Rectal smooth muscle tissue (tissue), 1 donor: ENCODE data around the gene GTF2H2.
"Not testable (repeated sequence)": the region's sequence is repeated elsewhere in the genome, so short reads cannot be mapped to it uniquely, and the experiment has no call there.

Experiments
- H3K27ac ChIP-seq: one replicate; pipeline ENCODE4 v1.7.0; 2013; ENCODE audit warnings: low read depth, low read length, inconsistent platforms
- H3K27me3 ChIP-seq: one replicate; pipeline ENCODE4 v1.7.0; 2013; ENCODE audit warnings: low read length; ENCODE audit not compliant: control insufficient read depth, insufficient read depth
- H3K36me3 ChIP-seq: one replicate; pipeline ENCODE4 v1.7.0; 2013; ENCODE audit warnings: low read length; ENCODE audit not compliant: control insufficient read depth, insufficient read depth
- H3K4me1 ChIP-seq: one replicate; pipeline ENCODE4 v1.7.0; 2013; ENCODE audit warnings: low read length; ENCODE audit not compliant: control insufficient read depth, insufficient read depth
- H3K4me3 ChIP-seq: one replicate; pipeline ENCODE4 v1.7.0; 2013; ENCODE audit warnings: low read length
- H3K9ac ChIP-seq: one replicate; pipeline ENCODE4 v1.7.0; 2013; ENCODE audit warnings: low read length

GTF2H2 gene

DNA sequence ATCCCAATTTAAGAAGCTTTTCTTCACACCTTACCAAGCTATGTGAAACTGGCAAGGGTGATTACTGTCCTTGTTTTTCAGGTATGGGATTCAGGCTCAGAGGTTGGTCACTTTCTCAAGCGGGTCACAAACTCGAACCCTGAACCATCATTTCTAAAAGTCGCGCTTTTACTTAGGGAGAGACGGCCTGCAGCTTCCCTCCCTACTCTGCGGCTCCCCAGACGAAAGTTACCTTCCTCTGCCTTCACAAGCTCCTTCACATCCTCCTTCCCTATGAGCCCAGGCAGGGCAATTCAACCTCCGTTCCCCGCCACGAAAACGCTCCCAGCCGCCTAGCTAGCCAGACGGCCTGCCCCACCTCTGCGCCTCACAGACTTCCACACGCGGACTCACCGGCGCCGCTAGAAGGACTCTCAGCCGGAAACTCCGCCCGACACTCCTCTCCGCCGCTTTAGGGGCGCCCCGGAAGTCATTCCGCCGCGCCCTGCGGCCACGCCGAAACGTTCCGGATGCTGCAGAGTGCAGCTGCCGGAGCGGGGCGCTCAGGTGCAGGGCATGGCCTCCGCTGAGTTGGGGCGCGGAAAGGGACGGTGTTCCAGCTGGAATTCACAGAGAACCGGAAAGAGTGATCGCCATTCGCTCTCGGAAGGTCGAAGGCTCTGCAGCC lies at the start of gene GTF2H2:
TSS of gene GTF2H2 (minus strand) at position 415 of the 667 bp plus-strand sequence. CDS start 4,913 bp downstream, outside the sequence.
- H3K27ac ChIP-seq, H3K36me3 ChIP-seq, H3K27me3 ChIP-seq, H3K4me3 ChIP-seq, H3K4me1 ChIP-seq, H3K9ac ChIP-seq: not testable (repeated sequence)

GRCh38 chr5:71109730-71110275 lies 42.3 kb upstream of the GTF2H2 start:
- not testable (repeated sequence) for H3K4me3 ChIP-seq, H3K9ac ChIP-seq, H3K36me3 ChIP-seq, H3K27ac ChIP-seq, H3K27me3 ChIP-seq, H3K4me1 ChIP-seq

DNA sequence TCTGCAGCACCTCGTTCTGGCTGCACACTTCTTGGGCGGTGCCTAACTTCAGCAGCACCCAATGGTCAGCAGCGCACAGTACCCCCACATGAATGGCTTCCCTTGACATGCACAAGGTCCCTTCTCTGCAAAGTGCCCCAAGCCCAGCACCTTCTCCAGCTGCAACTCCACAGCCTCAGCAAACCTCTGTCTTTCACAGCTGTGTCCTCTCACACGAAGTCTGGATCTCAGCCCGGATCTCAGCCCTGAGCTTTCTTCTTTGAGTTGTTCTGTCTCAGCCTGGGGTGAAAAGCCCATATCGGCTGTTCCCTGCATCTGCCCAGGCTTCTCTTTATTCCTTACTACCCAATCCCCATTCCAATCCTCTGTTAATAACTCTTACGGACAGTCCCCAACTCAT lies 32.5 kb upstream of the GTF2H2 start:
- not testable (repeated sequence) for H3K36me3 ChIP-seq, H3K27me3 ChIP-seq, H3K4me3 ChIP-seq, H3K9ac ChIP-seq, H3K27ac ChIP-seq, H3K4me1 ChIP-seq

GRCh38 chr5:71097930-71098203 lies 30.4 kb upstream of the GTF2H2 start:
- H3K36me3 ChIP-seq, H3K27ac ChIP-seq, H3K4me1 ChIP-seq, H3K9ac ChIP-seq, H3K27me3 ChIP-seq, H3K4me3 ChIP-seq: not testable (repeated sequence)

DNA sequence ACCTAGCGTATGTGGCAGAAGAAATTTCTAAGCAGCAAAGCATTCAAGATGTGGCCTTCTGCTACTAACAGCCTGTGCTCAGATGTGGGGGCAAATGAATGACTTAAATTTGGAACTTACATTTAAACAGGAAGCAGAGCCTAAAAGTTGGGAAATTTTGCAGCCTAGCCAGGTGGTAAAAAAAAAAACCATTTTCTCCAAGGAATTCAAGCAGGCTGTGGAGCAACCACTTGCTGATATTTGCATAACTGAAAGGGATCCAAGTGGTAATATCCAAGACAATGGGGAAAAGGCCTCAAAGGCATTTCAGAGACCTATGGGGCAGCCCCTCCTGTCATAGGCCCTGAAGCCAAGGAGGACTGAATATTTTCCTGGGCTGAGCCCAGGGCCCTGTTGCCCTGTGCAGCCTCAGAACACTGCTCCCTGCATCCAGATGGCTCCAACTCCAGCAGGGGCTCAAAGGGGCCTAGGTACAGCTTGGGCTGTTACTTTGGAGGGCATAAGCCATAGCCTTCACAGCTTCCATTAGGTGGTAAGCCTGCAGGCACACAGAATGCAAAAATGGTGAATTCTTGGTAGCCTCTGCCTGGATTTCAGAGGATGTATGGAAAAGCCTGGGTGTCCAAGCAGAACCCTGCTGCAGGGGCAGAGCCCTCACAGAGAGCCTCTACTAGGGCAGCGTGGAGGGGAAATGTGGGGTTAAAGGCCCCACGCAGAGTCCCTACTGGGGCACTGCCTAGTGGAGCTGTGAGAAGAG lies 29.9 kb upstream of the GTF2H2 start:
- H3K4me1 ChIP-seq, H3K27ac ChIP-seq, H3K27me3 ChIP-seq, H3K9ac ChIP-seq, H3K36me3 ChIP-seq, H3K4me3 ChIP-seq: not testable (repeated sequence)

DNA sequence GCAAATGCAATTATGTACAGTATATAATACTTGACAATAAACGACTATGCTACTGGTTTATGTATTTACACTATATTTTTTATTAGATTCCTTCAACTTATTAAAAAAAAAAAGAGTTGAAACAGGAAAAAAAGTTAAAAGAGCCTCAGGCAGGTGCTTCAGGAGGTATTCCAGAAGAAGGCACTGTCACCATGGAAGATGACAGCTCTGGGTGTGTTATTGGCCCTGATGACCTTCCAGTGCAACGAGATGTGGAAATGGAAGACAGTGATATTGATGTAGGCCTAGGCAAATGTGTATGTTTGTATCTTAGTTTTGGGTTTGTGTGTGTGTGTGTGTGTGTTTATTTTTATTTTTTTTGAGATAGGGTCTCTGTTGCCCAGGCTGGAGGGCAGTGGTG lies 22.3 kb upstream of the GTF2H2 start:
- H3K4me3 ChIP-seq, H3K27me3 ChIP-seq, H3K9ac ChIP-seq, H3K4me1 ChIP-seq, H3K27ac ChIP-seq, H3K36me3 ChIP-seq: not testable (repeated sequence)

GRCh38 chr5:71088754-71089153 lies 21.3 kb upstream of the GTF2H2 start:
- not testable (repeated sequence) for H3K4me1 ChIP-seq, H3K4me3 ChIP-seq, H3K36me3 ChIP-seq, H3K9ac ChIP-seq, H3K27ac ChIP-seq, H3K27me3 ChIP-seq

DNA sequence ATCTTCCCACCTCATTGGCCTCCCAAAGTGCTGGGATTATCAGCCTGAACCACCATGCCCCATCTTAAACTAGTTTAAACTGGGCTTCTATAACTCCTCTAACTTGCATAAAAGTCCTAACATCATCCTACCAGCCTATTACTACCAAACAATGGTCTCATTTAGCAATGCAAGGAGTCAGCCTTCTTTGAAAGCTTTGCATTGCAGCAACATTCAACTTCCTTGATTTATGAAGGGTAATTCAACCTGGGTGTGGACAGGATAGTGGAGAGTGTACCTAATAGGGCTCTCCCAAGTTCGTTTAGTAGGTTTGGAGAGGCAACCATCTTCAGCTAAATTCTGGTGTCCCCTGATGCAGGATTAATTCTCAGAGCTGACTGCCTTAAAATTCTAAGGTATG lies 18.7 kb upstream of the GTF2H2 start:
- H3K27ac ChIP-seq, H3K36me3 ChIP-seq, H3K9ac ChIP-seq, H3K27me3 ChIP-seq, H3K4me3 ChIP-seq, H3K4me1 ChIP-seq: not testable (repeated sequence)

GRCh38 chr5:71084280-71085063 lies 17.0 kb upstream of the GTF2H2 start:
- H3K9ac ChIP-seq, H3K4me3 ChIP-seq, H3K27me3 ChIP-seq, H3K4me1 ChIP-seq, H3K27ac ChIP-seq, H3K36me3 ChIP-seq: not testable (repeated sequence)

DNA sequence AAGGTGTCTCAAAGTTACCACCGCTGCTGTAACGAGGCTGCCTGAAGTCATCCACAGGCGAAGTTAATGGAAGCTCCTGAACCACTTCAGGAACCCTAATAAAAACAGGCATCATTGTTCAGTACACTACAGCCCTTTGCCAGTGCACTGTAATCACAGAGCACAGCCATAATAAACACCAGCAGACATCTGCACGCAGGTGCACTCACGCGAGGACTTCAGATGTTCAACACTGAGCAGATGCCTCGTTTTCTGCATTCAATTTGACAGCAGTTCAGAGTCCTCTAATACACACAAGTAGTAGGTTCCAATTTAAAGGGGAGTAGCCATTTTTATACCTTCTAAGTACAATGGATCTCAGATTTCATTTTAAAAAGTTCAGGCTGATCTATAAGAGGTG lies 15.4 kb upstream of the GTF2H2 start:
- H3K4me1 ChIP-seq, H3K36me3 ChIP-seq, H3K4me3 ChIP-seq, H3K27ac ChIP-seq, H3K27me3 ChIP-seq, H3K9ac ChIP-seq: not testable (repeated sequence)

DNA sequence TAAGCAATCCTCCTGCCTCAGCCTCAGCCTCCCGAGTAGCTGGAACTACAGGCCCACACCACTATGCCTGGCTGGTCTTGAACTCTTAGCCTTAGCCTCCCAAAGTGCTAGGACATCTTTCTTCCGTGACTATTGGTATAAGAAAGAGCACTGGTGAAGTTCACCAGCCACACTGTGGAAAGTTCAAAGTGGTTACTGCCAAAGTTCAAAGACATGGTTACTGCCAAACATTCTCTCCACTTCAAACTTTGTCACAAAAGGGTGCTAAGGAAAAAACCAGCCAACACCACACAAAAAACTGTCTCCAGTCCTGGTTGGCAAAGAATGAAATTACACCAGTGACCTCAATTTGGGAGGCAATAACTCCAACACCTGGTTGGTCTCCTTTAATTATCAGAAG lies 14.9 kb upstream of the GTF2H2 start:
- H3K9ac ChIP-seq, H3K36me3 ChIP-seq, H3K27me3 ChIP-seq, H3K27ac ChIP-seq, H3K4me3 ChIP-seq, H3K4me1 ChIP-seq: not testable (repeated sequence)

GRCh38 chr5:71061322-71061721 lies 6.2 kb downstream of the GTF2H2 start:
- not testable (repeated sequence) for H3K9ac ChIP-seq, H3K36me3 ChIP-seq, H3K4me3 ChIP-seq, H3K4me1 ChIP-seq, H3K27me3 ChIP-seq, H3K27ac ChIP-seq
